ENCODE measurements around the gene SEPTIN10. TPM values are rescaled to one million over a fixed set of nuclear protein-coding genes. Genes with fewer than 3 reads are reported as not detected.

SEPTIN10 gene
- total RNA-seq, 1 donor from 2014 or later, result 75.2 TPM

DNA sequence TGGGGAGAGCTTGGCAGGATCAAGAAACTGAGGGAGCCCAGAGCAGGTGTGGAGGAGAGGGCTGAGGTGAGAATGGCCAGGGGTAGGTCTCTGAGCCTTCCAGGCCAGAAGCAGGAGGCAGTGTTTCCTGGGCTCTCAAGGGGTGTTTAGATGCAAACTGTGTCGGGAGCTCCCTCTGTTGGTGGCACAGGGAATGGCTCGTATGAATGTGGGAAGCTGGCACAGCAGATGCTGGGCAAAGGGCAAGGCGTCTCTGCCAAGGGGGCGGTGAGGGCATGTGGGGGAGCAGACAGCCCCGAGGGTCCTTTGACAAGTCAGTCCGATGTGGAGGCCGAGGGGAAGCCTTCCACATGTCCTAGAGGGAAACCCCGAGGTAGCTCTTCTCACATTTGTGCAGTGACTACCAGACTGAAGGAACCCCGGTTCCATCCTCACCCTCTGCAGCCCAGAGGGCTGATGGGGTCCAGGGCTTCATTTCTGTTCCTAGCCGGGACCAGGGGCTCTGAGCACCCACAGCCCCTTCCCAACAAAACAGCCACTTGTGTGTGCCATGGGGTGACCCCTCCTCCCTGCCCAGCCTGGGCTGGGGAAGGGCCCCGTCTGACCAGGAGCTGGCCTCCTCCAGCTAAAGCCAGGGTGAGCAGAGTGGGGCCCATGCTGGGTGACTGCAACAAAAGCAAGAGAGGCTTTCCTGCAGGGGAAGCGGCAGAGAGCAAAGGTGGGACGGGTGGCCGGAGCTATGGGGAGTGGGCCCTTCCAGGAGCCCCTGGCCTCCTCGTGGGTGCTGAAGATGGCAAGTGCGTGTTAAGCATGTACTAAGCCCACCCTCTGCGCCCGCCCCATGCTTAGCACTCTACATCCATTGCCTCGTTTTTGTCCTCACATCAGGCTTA lies 103.4 kb downstream of the SEPTIN10 start:
- no peak overlapping the region for H3K27ac Mint-ChIP-seq (ENCODE audit: unreplicated experiment)
- H3K36me3 Mint-ChIP-seq (ENCODE audit: unreplicated experiment), result peaks cover 6% of the 10 kb centered on the region
- H3K4me1 Mint-ChIP-seq (ENCODE audit: low read depth, unreplicated experiment), result no peaks in the 10 kb centered on the region
- peaks cover 15% of the 10 kb centered on the region for H3K9me3 Mint-ChIP-seq (ENCODE audit: unreplicated experiment)
- peaks cover 2% of the 10 kb centered on the region for H3K27me3 Mint-ChIP-seq (ENCODE audit: unreplicated experiment)
- H3K4me3 Mint-ChIP-seq (ENCODE audit: unreplicated experiment), result peak overlapping the region; percentile 65
- TF ChIP-seq, protein P1, sequence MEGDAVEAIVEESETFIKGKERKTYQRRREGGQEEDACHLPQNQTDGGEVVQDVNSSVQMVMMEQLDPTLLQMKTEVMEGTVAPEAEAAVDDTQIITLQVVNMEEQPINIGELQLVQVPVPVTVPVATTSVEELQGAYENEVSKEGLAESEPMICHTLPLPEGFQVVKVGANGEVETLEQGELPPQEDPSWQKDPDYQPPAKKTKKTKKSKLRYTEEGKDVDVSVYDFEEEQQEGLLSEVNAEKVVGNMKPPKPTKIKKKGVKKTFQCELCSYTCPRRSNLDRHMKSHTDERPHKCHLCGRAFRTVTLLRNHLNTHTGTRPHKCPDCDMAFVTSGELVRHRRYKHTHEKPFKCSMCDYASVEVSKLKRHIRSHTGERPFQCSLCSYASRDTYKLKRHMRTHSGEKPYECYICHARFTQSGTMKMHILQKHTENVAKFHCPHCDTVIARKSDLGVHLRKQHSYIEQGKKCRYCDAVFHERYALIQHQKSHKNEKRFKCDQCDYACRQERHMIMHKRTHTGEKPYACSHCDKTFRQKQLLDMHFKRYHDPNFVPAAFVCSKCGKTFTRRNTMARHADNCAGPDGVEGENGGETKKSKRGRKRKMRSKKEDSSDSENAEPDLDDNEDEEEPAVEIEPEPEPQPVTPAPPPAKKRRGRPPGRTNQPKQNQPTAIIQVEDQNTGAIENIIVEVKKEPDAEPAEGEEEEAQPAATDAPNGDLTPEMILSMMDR (IDR thresholded peaks at IDR 0.05; ENCODE audit: partially characterized antibody, unreplicated experiment), result peak; percentile 91
- DNase-seq, result peak; percentile 81

DNA sequence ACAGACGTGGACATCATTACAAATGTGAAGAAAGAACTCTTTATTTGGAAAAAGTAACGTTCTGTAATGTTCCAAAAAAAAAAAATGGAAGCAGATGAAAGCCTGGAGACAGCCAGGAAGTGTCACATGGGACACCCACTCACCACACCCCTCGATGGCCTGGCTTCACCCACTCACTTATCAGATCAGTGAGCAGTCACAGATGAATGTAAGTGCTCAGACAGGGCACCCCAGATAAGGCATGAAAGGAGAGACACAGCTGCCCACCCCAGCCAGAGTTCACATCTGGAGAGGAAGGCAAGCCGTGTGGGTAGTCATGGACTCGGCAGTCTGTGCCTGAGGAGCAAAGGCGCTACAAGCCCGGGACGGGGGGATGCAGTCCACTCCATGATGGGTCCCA lies 105.2 kb downstream of the SEPTIN10 start:
- peaks cover 2% of the 10 kb centered on the region for H3K27me3 Mint-ChIP-seq (ENCODE audit: unreplicated experiment)
- no peak overlapping the region for H3K27ac Mint-ChIP-seq (ENCODE audit: unreplicated experiment)
- H3K9me3 Mint-ChIP-seq (ENCODE audit: unreplicated experiment), result peaks cover 13% of the 10 kb centered on the region
- no peaks in the 10 kb centered on the region for H3K4me1 Mint-ChIP-seq (ENCODE audit: low read depth, unreplicated experiment)
- DNase-seq, result no peak
- H3K36me3 Mint-ChIP-seq (ENCODE audit: unreplicated experiment), result peaks cover 6% of the 10 kb centered on the region
- TF ChIP-seq, protein P1 (IDR thresholded peaks at IDR 0.05; ENCODE audit: partially characterized antibody, unreplicated experiment), result no peak
- no peak overlapping the region for H3K4me3 Mint-ChIP-seq (ENCODE audit: unreplicated experiment)

DNA sequence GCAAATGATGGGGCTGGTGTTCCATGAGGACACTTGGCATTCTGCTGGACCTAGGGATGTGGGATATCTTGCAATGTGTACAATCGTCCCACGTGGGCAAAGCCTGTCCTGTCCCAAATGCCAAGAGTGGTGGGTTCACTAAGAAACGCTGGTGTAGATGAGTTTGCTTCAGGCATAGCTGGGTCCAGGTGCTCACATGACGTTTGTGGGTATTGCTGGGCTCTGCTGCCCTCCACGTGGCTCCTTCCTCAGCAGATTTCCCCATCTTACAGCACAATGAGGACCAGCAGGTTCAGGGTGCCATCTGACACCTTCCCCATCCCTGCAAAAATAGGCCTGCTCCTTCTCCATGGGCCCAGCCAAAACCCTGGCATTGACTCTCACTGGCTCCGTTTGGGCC lies 105.9 kb downstream of the SEPTIN10 start:
- Mint-ChIP-seq H3K36me3 (ENCODE audit: unreplicated experiment) (peaks cover 6% of the 10 kb centered on the region), H3K4me3 (ENCODE audit: unreplicated experiment) (no peak overlapping the region), H3K27ac (ENCODE audit: unreplicated experiment) (no peak overlapping the region), H3K27me3 (ENCODE audit: unreplicated experiment) (peaks cover 2% of the 10 kb centered on the region), H3K4me1 (ENCODE audit: low read depth, unreplicated experiment) (no peaks in the 10 kb centered on the region), H3K9me3 (ENCODE audit: unreplicated experiment) (peaks cover 9% of the 10 kb centered on the region)
- TF ChIP-seq, protein P1 (IDR thresholded peaks at IDR 0.05; ENCODE audit: partially characterized antibody, unreplicated experiment), result no peak
- DNase-seq, result no peak

DNA sequence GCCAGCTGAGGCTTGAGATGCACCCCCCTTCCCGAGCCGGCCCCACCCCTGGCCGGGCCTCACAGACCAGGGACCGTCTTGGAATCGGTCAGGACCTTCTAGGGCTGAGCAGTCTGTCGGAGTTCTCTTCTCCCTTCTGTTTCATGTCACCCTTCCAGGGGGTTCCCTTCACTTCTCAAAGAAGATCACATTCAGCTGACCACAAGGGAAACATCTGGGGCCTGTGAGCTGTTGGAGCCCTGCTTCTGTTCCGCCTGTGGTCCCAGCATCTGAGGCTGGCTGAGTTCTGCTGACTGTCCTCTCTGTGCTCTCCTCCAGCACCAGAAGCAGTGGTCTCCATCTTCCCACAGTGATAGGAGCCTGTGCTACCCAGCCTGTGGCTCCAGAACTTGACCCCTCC lies 106.5 kb downstream of the SEPTIN10 start:
- H3K27me3 Mint-ChIP-seq (ENCODE audit: unreplicated experiment), result peaks cover 2% of the 10 kb centered on the region
- peaks cover 6% of the 10 kb centered on the region for H3K36me3 Mint-ChIP-seq (ENCODE audit: unreplicated experiment)
- TF ChIP-seq, protein P1 (IDR thresholded peaks at IDR 0.05; ENCODE audit: partially characterized antibody, unreplicated experiment), result no peak
- peaks cover 8% of the 10 kb centered on the region for H3K9me3 Mint-ChIP-seq (ENCODE audit: unreplicated experiment)
- no peak for DNase-seq
- no peak overlapping the region for H3K27ac Mint-ChIP-seq (ENCODE audit: unreplicated experiment)
- no peak overlapping the region for H3K4me3 Mint-ChIP-seq (ENCODE audit: unreplicated experiment)
- no peaks in the 10 kb centered on the region for H3K4me1 Mint-ChIP-seq (ENCODE audit: low read depth, unreplicated experiment)

DNA sequence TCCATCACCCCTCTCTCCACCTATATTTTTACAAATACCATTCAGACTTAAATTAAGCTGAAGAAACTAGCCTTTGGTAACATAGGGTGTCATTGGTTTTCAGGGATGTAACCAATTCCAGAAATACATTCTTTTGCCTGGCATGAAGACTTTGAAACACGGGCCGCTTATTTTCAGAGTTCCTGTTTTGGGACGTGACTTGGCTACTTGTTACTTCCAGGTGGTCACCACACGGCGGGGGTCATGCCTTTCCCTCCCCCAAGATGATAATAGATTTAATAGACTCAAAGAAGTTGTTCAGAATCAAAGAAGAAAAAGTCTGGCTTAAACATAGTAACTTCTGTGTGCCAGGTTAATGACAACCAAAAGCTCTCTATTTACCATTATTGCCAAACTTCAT lies 110.6 kb downstream of the SEPTIN10 start:
- peaks cover 6% of the 10 kb centered on the region for H3K36me3 Mint-ChIP-seq (ENCODE audit: unreplicated experiment)
- no peak overlapping the region for H3K27ac Mint-ChIP-seq (ENCODE audit: unreplicated experiment)
- peaks cover 4% of the 10 kb centered on the region for H3K4me1 Mint-ChIP-seq (ENCODE audit: low read depth, unreplicated experiment)

More for the DNA sequence above, 110.6 kb downstream of the SEPTIN10 start:
- no peak for DNase-seq
- peaks cover 2% of the 10 kb centered on the region for H3K9me3 Mint-ChIP-seq (ENCODE audit: unreplicated experiment)
- peaks cover 7% of the 10 kb centered on the region for H3K27me3 Mint-ChIP-seq (ENCODE audit: unreplicated experiment)
- TF ChIP-seq, protein P1 (IDR thresholded peaks at IDR 0.05; ENCODE audit: partially characterized antibody, unreplicated experiment), result no peak
- H3K4me3 Mint-ChIP-seq (ENCODE audit: unreplicated experiment), result no peak overlapping the region

All from glutamatergic neuron (in vitro differentiated cells).